CD1c-positive myeloid dendritic cell (primary cell): ENCODE results near the gene PIK3C2B.

Experiments
- DNase-seq: peaks from one replicate; pipeline ENCODE4 v3.0.0-alpha.2; 2016; ENCODE audit errors: extremely low spot score

Gene PIK3C2B

DNA sequence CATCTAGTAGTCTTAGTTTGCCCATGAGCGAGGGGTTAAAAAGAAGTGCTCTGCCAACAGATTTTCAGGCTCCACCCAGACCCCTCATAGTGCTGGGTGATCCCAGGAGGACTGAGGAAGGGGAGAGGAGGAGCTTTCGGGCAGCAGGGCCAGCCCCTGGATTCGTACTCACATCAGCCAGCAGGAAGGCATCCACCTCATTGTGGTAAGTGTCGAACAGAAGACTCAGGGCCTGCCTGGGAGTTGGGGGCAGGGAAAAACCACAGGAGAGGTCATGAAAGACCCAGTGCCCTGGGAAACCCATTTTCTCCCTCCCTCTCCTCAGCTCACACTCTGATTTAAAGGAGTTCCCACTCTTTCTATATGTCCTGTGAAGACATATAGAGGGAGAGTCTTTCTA, 34.9 kb downstream of the PIK3C2B start:
- DNase-seq = no peak

DNA sequence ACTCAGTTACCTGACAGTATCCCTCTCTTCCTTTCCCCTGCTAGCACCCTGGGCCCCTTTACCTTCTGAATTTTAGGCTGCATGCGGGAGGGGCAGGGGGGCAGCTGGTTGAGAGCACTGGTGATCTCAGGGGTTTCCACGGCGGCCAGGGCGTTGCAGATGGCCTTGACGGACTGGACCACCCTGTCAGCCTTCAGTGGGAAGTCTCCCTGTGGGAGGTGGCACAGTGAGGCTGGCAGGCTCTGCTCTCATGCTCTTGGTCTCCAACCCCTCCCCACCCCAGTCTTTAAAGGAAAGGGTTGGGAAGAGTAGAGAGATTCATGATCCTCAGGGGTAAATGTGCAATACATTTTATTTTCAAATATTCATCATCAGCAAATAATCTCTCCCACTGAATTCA, 36.9 kb downstream of the PIK3C2B start:
- DNase-seq = no peak

DNA sequence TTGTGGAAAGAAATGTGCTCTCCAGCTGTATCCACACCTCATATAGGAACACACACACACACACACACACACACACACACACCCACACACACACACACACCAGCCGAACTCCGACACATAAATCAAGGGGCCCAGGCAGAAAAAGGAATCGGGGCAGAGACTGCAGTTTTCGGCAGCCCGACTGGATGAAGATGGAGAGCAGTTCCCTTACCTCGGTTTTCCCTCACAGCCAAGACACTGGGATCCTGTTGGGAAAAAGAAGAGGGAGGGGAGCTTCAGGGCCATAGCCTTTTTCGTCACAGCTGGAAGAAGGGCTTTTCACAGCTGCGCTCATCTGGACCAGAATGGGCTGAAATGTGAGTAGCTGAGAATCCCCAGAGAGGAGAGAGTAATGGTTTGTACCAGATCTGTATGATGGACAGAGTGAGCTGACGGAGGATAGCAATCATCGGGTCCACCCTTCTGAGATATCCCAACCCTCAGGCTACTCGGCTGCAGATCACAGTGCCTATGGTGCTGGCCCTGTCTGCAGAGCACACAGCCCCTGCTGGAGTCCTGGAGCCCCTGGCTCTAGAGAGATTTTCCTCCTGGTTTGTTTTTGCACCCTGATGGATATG, 37.7 kb downstream of the PIK3C2B start:
- DNase-seq = no peak

DNA sequence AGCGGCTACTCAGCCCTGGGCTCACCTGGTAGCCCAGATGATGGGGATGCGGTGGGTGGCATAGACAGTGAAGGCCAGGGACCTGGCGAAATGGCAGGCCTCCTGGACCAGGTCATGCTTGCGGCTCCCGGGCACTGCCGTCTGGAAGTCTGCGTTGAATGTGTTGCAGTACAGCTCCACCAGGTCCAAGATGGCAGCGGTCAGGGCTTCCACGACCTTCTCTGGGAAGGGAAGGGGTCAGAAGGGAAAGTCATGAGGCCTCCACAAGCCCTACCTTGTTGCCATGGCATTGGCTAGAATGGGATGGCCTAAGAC, 38.8 kb downstream of the PIK3C2B start:
- no peak for DNase-seq

DNA sequence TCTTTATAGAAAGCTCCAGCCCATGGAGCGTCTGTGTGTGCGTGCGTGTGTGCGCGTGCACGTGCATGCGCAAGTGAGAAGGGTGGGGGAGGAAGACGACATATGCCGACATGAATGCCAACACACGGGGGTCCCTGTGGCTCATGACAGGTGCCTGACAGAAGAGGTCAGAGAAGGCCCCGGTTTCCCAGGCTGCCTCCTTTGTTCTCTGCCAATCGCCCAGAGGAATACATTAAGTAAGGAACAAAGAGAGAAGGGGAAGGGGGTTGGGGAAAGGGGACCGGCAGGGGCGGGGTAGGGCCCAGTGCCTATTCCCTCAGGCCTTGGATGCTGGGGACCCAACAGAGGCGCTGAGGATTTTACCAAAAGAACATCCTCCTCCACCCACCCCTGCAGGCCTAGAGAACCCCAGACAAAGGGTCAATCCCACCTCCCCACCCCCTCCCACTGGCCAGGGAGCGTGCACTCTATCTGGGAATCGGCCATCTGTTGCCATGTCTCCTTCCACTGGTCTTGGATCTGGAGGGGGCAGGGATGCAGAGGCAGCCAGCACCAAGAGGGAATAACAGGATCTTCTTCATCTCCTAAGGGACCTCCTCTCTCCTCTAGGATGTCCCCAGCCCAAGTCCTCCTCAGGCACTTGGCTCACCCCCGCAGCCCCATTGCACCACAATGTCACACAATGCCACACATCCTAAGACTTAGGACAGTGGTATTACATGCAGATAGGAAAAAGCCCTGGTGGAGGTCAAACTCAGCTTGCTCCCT, 39.4 kb downstream of the PIK3C2B start:
- no peak for DNase-seq

DNA sequence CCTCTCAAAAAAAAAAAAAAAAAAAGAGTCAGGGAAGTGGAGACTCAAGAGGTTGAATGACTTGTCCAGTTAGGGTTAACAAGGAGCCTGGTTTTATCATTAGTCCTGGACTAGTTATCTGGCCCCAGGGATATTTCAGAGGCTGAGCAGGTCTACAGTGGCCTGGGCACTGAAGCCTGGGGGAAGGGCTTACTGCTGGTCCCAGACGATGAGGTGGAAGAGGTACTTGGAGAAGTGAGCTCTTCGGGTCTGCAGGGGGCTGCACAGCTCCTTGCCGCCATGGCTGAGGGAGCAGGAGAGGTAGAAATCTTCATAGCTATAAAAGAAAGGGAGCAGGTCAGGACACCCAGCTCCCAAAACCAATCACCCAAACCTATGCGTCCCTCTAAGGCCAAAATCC, 40.1 kb downstream of the PIK3C2B start:
- no peak for DNase-seq

DNA sequence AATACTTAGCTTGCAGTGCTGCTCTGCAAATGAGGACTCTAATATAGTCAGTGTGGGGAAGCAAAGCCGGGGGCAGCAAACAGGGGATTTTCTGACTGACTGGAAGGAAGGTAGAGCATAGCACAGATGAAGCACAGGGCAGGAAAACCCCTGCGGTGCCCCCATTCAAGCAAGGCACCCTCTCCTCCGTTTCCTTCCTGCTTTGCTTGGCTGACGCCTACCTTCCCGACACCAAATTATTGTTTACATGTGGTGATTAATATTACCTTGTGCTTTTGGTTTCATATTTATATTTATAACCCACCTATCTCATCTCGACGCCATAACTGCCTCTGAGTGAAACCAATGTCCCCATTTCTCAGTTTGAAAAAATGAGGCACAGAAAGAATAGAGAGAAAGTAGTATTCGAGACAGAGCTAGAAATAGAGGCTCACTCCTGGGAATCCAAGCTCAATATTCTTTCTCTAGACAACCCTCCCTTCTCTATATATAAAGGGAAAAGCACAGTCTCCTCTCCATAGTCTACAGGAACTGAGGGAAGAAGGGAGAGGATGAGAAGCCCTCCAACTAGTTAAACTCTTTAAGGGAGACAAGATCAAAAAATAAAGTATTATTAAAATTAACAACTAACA, 41.3 kb downstream of the PIK3C2B start:
- DNase-seq = no peak

DNA sequence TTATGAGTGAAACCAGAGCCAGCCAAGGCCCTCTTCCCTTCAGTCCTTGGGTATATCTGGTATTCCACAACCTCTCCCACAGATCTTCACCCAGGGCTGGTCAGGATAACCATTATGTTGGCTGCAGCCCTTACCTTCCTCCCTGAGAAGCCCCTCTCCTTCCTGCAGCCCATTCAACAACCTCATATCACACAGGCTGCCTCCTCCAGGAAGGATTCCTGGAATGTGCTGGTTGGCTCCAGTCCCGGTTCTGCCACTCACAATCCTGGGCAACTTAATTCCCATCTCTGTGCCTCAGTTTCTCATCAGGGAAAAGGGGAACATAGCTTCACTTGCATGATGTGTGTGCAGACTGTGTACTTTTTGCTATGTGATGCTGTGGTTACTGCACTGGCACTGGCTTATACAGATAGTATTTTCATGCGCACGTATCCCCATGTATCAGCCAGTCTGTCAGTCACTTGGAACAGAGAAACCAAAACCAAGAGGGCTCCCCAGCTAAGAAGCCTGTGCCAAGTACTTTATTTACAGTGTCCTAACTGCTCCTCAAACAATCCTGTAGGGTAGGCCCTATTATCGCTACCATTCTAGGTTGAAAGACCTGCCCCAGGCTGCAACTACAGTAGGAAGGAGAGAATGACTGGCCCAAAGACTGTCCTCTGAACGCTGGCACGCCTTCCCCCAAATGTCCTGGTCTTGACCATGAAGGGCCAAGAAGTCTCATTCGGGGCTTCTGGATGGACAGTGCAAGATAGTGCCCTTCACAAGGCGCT, 43.1 kb downstream of the PIK3C2B start:
- DNase-seq = no peak

DNA sequence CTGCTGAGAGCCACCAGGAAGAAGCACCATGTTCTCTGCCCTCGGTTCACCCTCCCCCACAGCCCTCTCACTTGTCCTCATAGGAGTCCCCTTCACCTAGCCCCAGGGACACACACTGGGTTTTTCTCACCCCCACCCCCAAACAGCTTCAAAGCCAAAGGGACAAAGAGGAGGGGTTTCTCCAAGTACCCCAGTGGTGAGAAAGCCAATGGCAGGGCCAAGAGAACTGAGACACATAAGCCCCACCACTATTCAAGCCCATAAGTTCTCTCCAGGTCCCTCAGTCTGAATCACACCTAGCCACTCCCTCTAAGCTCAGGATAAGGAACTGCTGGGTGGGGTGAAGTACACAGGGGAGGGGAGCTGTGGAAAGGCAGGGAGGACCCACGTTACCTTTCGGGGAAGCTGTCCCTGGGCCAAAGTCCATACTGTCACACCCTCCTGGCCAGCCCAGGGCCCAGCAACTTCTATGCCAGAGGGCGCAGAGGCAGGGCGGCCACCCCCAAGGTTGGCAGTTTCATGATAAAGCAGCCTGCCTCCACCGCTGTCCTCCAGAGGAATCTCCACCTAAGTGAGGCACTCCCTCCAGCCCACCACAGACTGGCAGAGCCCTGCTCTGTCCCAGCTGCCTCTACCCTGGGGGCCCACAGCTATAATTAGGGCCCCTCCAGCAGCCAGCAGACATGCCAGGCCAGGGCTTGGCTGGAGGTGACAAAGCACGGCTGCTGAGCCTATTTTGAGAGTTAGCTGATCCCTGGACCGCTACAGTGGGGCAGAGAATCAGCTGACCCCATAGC, 43.9 kb downstream of the PIK3C2B start:
- no peak for DNase-seq

DNA sequence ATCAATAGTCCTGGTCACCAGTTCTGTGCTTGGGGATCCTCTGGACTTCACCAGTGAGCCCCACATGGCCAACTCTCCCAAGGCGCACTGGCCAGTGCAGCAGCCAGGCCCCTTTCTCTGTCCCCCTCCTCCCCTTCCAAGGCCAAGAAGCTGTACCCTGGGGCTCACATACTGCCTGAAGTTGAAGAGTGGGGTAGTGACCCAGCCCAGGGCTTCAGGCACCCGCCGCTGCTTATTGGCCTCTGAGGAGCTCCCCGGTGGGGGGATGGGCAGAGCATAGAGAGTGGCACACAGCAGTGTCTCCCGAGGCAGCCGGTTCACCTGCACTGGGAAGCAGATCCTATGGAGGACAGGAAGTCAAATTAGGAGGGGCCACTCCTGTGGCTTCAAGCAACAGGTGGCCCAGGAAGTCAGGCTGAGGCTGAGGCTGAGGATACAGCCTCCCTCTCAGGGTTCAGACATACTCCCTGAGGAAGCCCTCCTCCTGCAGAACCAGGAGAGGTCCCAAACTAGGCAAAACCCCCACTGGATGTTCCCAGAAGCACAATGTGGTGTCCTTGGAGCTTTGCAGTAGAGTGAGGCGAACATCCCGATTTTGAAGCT, 44.8 kb downstream of the PIK3C2B start:
- DNase-seq = no peak

DNA sequence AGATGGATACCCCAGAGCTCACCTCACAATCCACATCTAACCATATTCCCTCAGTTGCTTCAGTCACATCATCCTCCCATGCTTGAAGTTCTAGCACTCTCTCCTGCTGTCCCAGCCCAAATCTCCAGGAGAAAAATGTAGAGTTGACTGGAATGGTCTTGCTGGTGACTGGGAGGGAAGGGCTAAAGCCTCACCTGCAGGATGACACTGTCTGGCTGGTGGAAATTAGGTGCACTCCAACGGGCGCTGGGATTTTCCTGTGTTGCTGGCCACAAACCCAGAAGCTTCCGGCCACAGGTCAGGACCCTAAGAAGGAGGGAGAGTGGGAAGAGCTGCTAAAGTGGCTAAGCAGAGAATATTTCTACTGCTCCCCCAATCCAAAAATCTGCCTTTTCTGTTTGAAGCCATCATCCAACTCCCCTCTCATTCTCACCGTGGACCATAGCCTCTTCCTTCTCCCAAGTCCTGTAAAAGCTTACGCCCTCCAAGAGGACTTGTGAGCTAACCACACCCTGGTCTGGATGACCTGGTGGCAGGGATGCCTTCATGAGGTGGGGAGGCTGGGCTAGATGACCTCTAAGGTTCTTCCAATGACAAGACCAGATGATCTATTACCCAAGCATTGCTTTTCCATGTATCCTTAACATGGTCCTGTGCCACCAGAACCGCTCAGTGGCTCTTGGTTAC, 45.5 kb downstream of the PIK3C2B start:
- no peak for DNase-seq

DNA sequence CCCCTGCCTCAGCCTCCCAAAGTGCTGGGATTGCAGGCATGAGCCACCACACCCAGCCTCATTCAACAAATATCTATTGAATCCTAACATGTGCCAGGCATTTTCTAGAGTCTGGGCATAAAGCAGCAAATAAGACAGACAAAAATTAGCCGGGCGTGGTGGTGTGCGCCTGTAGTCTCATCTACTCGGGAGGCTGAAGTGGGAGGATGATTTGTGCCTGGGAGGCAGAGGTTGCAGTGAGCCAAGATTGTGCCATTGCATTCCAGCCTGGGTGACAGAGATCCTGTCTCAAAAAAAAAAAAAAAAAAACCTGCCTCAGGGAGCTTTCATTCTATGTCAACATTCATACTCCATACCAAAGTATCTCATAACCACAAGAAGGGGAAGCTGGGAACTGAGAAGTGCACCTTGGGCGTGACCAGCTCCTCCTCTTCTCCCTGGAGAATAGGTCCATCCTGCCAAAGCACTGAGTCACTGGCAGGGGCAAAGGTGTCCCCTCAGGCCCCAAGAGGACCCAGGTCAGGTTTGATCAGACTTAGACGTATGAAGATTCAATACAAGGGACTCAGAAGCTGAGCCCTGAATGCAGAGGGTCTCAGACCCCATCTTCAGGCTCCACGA, 46.2 kb downstream of the PIK3C2B start:
- peak; percentile 62 for DNase-seq

DNA sequence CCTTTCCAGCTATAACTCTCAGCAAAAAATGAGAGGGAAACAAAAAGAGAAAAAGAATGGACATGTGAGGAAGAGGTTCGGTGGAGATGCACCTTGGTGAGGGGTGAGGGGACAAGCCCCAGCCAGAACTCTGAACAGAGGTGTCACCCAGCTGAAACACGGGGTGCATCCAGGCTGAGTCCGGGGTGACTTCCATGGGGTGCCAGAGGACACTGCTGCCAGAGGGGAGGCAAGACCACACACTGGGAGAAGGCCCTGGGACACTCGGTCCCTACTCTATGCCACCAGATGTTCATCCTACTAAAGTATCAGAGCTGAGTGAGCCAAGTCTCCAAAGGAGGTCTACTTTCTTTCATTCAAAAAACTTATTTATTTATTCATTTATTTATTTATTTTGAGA, 46.9 kb downstream of the PIK3C2B start:
- DNase-seq = no peak

DNA sequence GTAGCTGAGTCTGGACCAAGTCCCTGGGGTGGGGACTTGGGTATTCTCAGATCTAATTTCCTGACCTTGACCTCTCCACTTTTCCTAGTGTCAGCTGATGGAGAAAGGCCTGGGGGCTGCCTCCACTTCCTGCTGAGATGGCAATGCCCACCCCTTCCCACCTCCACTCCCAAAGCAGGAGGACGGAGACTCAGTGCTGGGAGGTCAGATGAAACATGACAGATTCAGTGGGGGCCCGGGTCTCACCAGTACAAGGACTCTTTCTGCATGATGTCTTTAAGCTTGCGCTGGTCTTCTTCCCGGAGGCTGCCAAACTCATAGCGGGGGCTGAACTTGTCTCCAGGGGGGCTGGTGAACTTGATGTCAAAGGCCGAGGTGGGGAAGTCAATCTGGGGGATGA, 47.4 kb downstream of the PIK3C2B start:
- no peak for DNase-seq

DNA sequence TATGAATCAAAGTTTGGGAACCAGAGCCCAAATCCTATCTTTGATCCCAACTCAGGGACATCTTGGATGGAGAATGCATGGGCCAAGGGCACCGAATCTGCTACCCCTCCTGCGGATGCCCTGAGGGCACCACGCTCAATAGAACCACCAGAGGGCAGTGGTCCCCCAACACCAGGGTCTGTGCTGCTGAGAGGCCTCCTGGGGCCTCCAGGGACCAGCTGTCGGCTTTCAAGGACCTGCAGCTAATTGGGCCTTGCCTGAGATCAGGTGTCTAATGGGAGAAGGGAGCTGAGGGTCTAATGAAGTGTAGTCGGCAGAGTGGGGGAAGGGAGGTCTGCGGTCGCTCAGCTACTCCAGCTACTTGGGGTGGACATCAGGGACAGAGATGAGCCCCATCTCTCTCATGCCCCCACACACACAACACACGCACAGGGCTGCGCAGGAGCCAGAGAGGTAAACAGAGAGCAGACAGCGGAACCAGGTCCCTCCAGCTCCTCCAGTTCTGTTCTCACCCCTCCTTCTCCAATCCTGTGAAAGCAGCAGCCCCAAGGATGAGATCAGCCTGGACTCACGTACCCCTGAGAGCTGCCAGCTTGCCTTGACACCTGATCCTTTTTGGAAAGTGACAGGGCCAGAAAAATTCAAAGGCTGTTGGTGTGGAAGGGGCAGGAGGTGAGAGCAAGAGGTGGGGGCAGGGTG, 48.0 kb downstream of the PIK3C2B start:
- peak; percentile 80 for DNase-seq

DNA sequence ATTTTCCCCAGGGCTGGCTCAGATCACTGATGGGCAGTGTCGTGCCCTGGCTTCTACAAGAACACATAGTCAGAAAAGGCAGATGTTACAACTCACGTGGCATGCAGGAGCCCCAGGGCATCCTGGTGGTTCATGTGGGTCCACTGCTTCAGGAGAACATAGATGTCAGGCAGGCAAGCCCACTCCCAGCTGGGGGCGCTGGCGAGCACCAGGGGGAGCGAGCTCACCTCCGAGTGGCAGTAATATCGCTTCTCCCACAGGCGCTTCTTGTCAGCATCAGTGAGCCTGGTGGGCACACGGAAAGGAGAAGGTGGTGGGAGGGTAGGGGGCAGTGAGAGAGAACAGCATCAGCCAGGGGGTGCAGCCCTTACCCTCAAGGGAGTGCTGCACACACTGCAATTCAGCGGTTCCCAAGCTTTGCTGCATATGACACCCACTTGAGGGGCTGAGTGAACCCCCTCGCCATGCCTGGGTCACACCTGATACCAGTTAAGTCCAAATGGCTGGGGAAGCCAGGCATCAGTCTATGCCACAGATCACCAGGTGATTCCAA, 48.7 kb downstream of the PIK3C2B start:
- DNase-seq = peak; percentile 49
